Left forelimb (tissue), 1 donor: ENCODE data around the gene MCC.

Source experiments
- DNase-seq: peaks from one replicate; pipeline ENCODE4 v3.0.0-alpha.2; 2018; ENCODE audit warnings: low spot score

Gene MCC

GRCh38 chr5:113109344-113109743 is 378.9 kb downstream of the MCC start:
- no peak for DNase-seq

- no peak for DNase-seq
These were observed 379.8 kb downstream of the MCC start for GRCh38 chr5:113108485-113108884.

GRCh38 chr5:113106821-113107220 is 381.4 kb downstream of the MCC start:
- DNase-seq = no peak

GRCh38 chr5:113105693-113106280 is 382.5 kb downstream of the MCC start:
- no peak for DNase-seq

- no peak for DNase-seq
These were observed 384.9 kb downstream of the MCC start for GRCh38 chr5:113103330-113103729.

- DNase-seq = no peak
These were observed 386.1 kb downstream of the MCC start for GRCh38 chr5:113102121-113102531.

GRCh38 chr5:113100981-113101380 is 387.3 kb downstream of the MCC start:
- no peak for DNase-seq

- no peak for DNase-seq
These were observed 388.4 kb downstream of the MCC start for GRCh38 chr5:113099822-113100221.

GRCh38 chr5:113098378-113098777 is 389.9 kb downstream of the MCC start:
- DNase-seq = no peak

GRCh38 chr5:113095831-113096230 is 392.4 kb downstream of the MCC start:
- DNase-seq = no peak

GRCh38 chr5:113093558-113093957 is 394.7 kb downstream of the MCC start:
- DNase-seq = no peak

- DNase-seq = no peak
These were observed 395.6 kb downstream of the MCC start for GRCh38 chr5:113092683-113093082.

- no peak for DNase-seq
These were observed 396.6 kb downstream of the MCC start for GRCh38 chr5:113091622-113092021.

- DNase-seq = no peak
These were observed 397.7 kb downstream of the MCC start for GRCh38 chr5:113090336-113091106.

GRCh38 chr5:113089653-113090335 is 398.5 kb downstream of the MCC start:
- no peak for DNase-seq

GRCh38 chr5:113087976-113088514 is 400.2 kb downstream of the MCC start:
- DNase-seq = no peak

- no peak for DNase-seq
These were observed 402.3 kb downstream of the MCC start for GRCh38 chr5:113085880-113086409.

- no peak for DNase-seq
These were observed 403.2 kb downstream of the MCC start for GRCh38 chr5:113085084-113085414.

- no peak for DNase-seq
These were observed 403.7 kb downstream of the MCC start for GRCh38 chr5:113084402-113085083.

- DNase-seq = no peak
These were observed 404.8 kb downstream of the MCC start for GRCh38 chr5:113083481-113083880.

GRCh38 chr5:113082547-113082905 is 405.7 kb downstream of the MCC start:
- DNase-seq = no peak

- DNase-seq = no peak
These were observed 406.2 kb downstream of the MCC start for GRCh38 chr5:113081881-113082546.
